Small intestine (tissue), 7 donors: ENCODE results near the gene PITPNC1. TPM values are rescaled to one million over a fixed set of nuclear protein-coding genes. Genes with fewer than 3 reads are reported as not detected.
"Not testable (repeated sequence)": the region's sequence is repeated elsewhere in the genome, so short reads cannot be mapped to it uniquely, and the experiment has no call there.

Experiments used
- DNase-seq, 2 donors: peaks; one replicate each; pipeline versions ENCODE4 v3.0.0 to v3.0.0-alpha.2; 2013
- FAIRE-seq: peaks from 2 replicates; lab custom pipeline; 2012; peaks lifted over from hg19 to GRCh38; lab: Jason Lieb, UNC
- H3K27ac ChIP-seq, 3 donors: one replicate each; pipeline ENCODE4 v1.5.1; 2013; ENCODE audit warnings: low read length in 2 of 3, mild to moderate bottlenecking in 2 of 3, control low read depth in 1 of 3, inconsistent platforms in 1 of 3, low read depth in 1 of 3, moderate library complexity in 1 of 3
- H3K27me3 ChIP-seq, 3 donors: one replicate each; pipeline ENCODE4 v1.6.1; 2013; ENCODE audit warnings: low read length in 3 of 3, inconsistent platforms in 1 of 3; ENCODE audit not compliant: control insufficient read depth in 3 of 3, insufficient read depth in 3 of 3
- H3K36me3 ChIP-seq, 3 donors: one replicate each; pipeline ENCODE4 v1.6.1; 2013; ENCODE audit warnings: low read length in 3 of 3, inconsistent platforms in 1 of 3, low read depth in 1 of 3, mild to moderate bottlenecking in 1 of 3, moderate library complexity in 1 of 3; ENCODE audit not compliant: control insufficient read depth in 3 of 3, insufficient read depth in 2 of 3
- H3K4me1 ChIP-seq, 3 donors: one replicate each; pipeline ENCODE4 v1.6.1; 2013; ENCODE audit warnings: low read length in 2 of 3, inconsistent platforms in 1 of 3, low read depth in 1 of 3, mild to moderate bottlenecking in 1 of 3, moderate library complexity in 1 of 3; ENCODE audit not compliant: control insufficient read depth in 3 of 3, insufficient read depth in 2 of 3
- H3K4me3 ChIP-seq, 3 donors: one replicate each; pipeline ENCODE4 v1.5.1; 2013; ENCODE audit warnings: low read length in 3 of 3, control low read depth in 1 of 3, inconsistent platforms in 1 of 3, low read depth in 1 of 3, mild to moderate bottlenecking in 1 of 3, moderate library complexity in 1 of 3
- H3K9me3 ChIP-seq, 2 donors: one replicate each; pipeline ENCODE4 v1.6.1; 2013; ENCODE audit warnings: low read depth in 1 of 2, low read length in 1 of 2; ENCODE audit not compliant: control insufficient read depth in 2 of 2, insufficient read depth in 1 of 2
- WGBS, 3 donors: extraction: QIAGEN DNeasy Blood & Tissue Kit; methylation state at CpG; one replicate each; pipeline ENCODE4 v1.1.7; 2013; 5-methylcytosine and 5-hydroxymethylcytosine counted together
- polyA plus RNA-seq, 4 donors: library from polyadenylated mRNA; stranded (reverse) in 3 of 4; unstranded in 1 of 4; fragments of 200-250 nt in 3 of 4; fragments of 120-200 nt in 1 of 4; gene quantifications; one replicate each; pipeline versions ENCODE4 v1.2.1 to v1.2.3, GENCODE V29; 2013
- donor health status: healthy with polysubstance abuse.
- donor health status: control.
- donor health status: control.
- donor health status: Bipolar disorder and iron deficiency.
- donor health status: healthy.

Gene PITPNC1
- polyA plus RNA-seq, 4 donors, result 0.67 to 11.7 (median 3.4) TPM

DNA sequence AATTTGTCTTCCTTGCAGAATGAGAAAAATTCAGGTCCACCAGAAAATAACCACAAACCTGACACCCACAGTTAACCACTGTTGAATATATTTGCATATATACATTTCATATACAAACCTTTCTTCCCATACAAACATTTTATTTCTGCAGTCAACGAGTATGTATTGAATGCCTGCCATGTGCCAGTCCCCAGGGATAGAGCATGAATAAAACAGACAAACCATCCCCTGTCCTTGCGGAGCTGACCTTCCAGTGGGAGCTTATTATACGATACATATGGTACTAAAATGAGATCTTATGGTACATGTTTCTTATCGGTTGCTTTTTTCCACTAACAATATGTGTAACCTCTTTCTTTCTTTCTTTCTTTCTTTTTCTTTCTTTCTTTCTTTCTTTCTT is 116.7 kb downstream of the PITPNC1 start:
- H3K9me3 ChIP-seq, result no peaks in the 10 kb centered on the region
- H3K27me3 ChIP-seq, result no peaks in the 10 kb centered on the region
- no peak overlapping the region for H3K4me3 ChIP-seq
- peaks cover 0 to 16% (median 0%) of the 10 kb centered on the region in 3 donors for H3K4me1 ChIP-seq
- H3K27ac ChIP-seq, result no peak overlapping the region
- WGBS, 3 donors, result 71 to 88% (median 85%) methylated on average over 4 of the region's 4 CpGs
- no peak for DNase-seq
- no peaks in the 10 kb centered on the region for H3K36me3 ChIP-seq
- FAIRE-seq, result no peak

DNA sequence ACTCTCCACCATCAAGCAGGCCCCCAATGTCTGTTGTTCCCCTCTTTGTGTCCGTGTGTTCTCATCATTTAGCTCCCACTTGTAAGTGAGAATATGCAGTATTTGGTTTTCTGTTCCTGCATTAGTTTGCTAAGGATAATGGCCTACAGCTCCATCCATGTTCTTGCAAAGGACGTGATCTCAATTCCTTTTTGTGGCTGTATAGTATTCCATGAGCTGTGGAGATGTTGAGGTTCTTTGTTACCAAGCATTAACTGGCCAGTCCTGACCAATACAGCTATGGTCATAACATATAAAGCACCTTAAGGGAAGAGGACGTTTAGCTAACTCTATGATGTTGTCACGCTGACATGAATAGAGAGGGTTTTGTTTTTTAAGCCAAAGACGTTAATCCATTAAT is 118.5 kb downstream of the PITPNC1 start:
- not testable (repeated sequence) for H3K36me3 ChIP-seq, DNase-seq, H3K9me3 ChIP-seq, FAIRE-seq, H3K27ac ChIP-seq, H3K4me3 ChIP-seq, H3K27me3 ChIP-seq
- WGBS, 3 donors, result 92 to 95% (median 95%) methylated on average over 5 of the region's 5 CpGs
- peaks cover 0 to 16% (median 0%) of the 10 kb centered on the region in 3 donors for H3K4me1 ChIP-seq

DNA sequence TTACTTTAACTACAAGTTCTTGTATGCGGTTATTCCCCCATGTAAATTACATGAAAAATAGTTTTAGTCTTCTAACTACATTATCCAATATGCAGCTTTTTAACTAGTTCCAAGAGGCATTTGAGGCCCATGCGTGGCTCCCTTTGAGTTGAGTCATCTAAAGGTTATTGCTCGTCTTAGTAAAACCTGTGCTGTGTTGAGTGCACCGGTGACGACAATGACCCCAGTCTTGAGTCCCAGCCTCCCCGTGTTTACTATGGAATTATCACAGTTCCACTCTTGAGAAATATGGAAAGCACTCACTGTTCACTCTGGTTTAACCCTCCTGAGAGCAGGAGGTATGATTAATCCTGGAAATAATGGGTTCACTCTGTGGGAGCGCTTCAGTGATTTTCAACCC is 119.2 kb downstream of the PITPNC1 start:
- H3K4me3 ChIP-seq, result no peak overlapping the region
- H3K27me3 ChIP-seq, result no peaks in the 10 kb centered on the region
- WGBS, 3 donors, result 72 to 83% (median 76%) methylated on average over 7 of the region's 7 CpGs
- H3K9me3 ChIP-seq, result no peaks in the 10 kb centered on the region
- no peak for FAIRE-seq
- no peak for DNase-seq
- peaks cover 0 to 15% (median 0%) of the 10 kb centered on the region in 3 donors for H3K4me1 ChIP-seq
- H3K36me3 ChIP-seq, result no peaks in the 10 kb centered on the region
- no peak overlapping the region for H3K27ac ChIP-seq

DNA sequence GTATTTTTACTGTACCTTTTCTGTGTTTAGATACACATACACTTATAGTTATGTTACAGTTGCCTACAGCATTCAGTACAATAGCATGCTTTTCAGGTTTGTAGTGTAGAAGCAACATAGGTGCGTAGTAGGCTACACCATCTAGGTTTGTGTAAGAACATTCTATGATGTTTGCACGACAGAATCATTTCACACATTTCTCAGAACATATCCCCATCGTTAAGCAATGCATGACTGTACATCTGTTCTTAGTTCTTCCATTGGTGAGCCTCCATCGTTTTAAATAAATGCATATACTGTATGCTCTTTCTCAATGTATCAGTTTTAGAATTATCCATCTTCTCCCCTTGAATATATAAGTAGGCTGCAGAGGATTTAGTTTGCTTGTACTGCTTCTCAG is 122.6 kb downstream of the PITPNC1 start:
- WGBS, 3 donors, result 90 to 92% (median 91%) methylated on average over 4 of the region's 4 CpGs
- H3K36me3 ChIP-seq, result no peaks in the 10 kb centered on the region
- H3K27ac ChIP-seq, result no peak overlapping the region
- no peak overlapping the region for H3K4me3 ChIP-seq
- H3K27me3 ChIP-seq, result no peaks in the 10 kb centered on the region
- FAIRE-seq (no peak), DNase-seq (no peak)
- H3K9me3 ChIP-seq, result no peaks in the 10 kb centered on the region
- H3K4me1 ChIP-seq, result no peaks in the 10 kb centered on the region

DNA sequence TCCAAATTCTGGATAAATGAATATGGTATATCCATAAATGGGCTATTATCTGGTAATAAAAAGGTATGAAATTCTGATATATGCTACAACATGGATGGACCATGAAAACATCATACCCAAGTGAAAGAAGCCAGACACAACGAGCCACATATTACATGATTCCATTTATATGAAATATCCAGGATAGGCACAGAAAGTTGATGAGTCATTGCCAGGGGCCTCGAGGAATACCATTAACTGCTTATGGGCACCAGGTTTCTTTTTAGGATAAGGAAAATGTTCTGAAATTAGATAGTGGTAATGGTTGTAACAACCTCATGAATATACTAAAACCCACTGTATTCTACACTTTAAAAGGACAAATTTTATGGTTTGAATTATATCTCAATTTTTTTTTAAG is 123.2 kb downstream of the PITPNC1 start:
- Histone ChIP-seq H3K4me1 (no peaks in the 10 kb centered on the region), H3K27me3 (no peaks in the 10 kb centered on the region), H3K36me3 (no peaks in the 10 kb centered on the region), H3K27ac (no peak overlapping the region), H3K4me3 (no peak overlapping the region), H3K9me3 (no peaks in the 10 kb centered on the region)
- WGBS, 3 donors, result 51 to 62% (median 55%) methylated on average over 2 of the region's 2 CpGs
- DNase-seq, result no peak
- no peak for FAIRE-seq

DNA sequence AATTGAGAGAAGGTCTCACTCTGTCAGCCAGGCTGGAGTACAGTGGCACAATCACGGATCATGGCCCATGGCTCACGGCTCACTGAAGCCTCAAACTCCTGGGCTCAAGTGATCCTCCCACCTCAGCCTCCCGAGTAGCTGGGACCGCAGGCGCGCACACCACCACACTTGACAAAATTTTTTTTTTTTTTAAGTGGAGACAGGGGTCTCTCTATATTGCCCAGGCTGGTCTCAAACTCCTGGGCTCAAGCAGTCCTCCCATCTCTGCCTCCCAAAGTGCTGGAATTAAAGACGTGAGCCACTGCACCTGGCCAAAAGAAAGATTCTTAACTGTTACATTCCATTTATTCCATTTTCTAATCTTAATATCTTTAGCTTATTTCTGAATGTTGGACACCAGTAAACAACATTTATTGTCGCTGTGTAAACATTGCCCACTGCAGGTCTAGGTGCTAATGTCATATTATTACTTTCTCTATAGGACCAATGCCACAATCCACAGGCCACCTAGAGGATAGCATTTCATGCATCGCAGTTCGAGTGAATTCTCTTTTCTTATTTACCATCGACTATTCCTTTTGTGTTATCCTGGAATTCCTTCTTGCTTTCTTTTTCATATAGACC is 123.7 kb downstream of the PITPNC1 start:
- WGBS, 3 donors, result 90 to 96% (median 92%) methylated on average over 11 of the region's 11 CpGs
- FAIRE-seq (no peak), DNase-seq (no peak)

DNA sequence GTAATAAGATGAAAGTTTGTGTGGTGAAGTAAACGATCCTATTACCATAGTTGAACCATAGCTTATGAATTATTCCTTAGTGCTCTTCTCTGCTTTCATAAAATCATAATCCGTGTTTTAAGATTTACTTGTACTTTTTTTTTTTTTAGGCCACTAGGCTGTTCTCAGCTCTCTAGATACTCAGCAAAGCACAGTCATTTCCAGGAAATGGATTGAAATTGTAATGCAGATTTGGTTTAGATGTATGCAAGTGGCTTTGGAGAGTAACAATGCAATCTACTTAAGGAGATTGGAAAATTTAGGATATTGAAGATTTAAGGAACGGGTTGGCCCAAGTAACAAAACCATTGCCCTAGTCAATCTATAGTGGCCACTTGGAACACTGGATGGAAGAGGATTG is 125.1 kb downstream of the PITPNC1 start:
- H3K27ac ChIP-seq, result no peak overlapping the region
- FAIRE-seq (no peak), DNase-seq (no peak)
- H3K36me3 ChIP-seq, result no peaks in the 10 kb centered on the region
- H3K9me3 ChIP-seq, result no peaks in the 10 kb centered on the region
- no peaks in the 10 kb centered on the region for H3K4me1 ChIP-seq
- no peaks in the 10 kb centered on the region for H3K27me3 ChIP-seq
- no peak overlapping the region for H3K4me3 ChIP-seq
- 86 to 90% (median 88%) methylated on average over 3 of the region's 3 CpGs for WGBS, 3 donors

More for the DNA sequence above, 123.7 kb downstream of the PITPNC1 start:
- Histone ChIP-seq H3K4me1 (no peaks in the 10 kb centered on the region), H3K27me3 (no peaks in the 10 kb centered on the region), H3K27ac (no peak overlapping the region), H3K4me3 (no peak overlapping the region), H3K36me3 (no peaks in the 10 kb centered on the region), H3K9me3 (no peaks in the 10 kb centered on the region)

DNA sequence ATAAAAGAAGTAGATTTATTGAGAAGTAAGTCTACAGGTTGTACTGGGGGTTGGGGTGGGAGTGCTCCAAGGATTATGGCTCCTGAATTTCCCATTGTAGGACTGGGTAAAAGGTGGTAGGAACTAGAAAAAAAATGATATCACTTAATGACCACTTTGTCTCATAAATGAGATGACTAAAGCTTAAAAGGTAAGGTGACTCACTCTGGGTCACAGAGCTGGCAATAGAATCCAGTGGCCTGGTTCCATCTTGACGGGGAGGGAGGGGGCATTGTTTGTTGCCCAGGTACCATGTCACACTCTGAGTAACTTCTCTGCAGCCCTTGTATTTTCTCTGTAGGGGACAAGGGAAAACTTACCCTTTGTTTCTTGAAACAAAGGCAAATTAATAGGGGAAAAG is 126.1 kb downstream of the PITPNC1 start:
- no peak for FAIRE-seq
- WGBS, 3 donors, result 21 to 53% (median 34%) methylated on average over 1 of the region's 1 CpG
- no peaks in the 10 kb centered on the region for H3K27me3 ChIP-seq
- H3K4me3 ChIP-seq, result no peak overlapping the region
- peaks cover 2 to 8% of the 10 kb centered on the region in 2 donors for H3K9me3 ChIP-seq
- H3K27ac ChIP-seq, result no peak overlapping the region
- H3K36me3 ChIP-seq, result no peaks in the 10 kb centered on the region
- H3K4me1 ChIP-seq, result no peaks in the 10 kb centered on the region
- DNase-seq, result no peak

DNA sequence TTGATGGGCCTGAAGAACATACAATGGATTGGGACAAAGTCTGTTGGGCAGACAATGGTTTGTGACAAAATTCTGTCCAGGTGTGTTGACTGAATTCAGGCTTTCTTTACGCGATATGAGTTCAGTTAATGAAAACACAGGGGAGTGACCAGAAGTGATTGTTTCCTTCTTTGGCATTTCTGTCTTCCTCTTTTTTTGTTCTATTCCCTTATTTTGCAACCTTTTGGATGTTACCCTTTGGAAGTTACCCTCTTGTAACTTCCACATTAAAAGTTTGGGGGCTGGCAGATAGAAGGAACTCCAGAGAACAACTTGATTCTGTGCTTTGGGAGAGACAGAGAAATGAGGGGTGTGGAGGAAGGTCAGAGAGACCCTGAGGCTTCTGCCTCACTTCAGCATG is 126.7 kb downstream of the PITPNC1 start:
- Histone ChIP-seq H3K9me3 (peaks cover 2 to 10% of the 10 kb centered on the region in 2 donors), H3K4me1 (no peaks in the 10 kb centered on the region), H3K36me3 (no peaks in the 10 kb centered on the region), H3K4me3 (no peak overlapping the region), H3K27me3 (no peaks in the 10 kb centered on the region), H3K27ac (no peak overlapping the region)
- WGBS, 3 donors, result 53 to 68% (median 67%) methylated on average over 2 of the region's 2 CpGs
- DNase-seq, result no peak
- FAIRE-seq, result no peak
